DOHH2 (cell line): ENCODE measurements around the gene HMG20A.

Source experiments
- H3F3A ChIP-seq: fragments of 200-600 bp; sonication (generic), shearing (Covaris generic); 2 replicates; pipeline ENCODE4 v1.6.0; 2016; ENCODE audit warnings: antibody characterized with exemption, mild to moderate bottlenecking; ENCODE audit not compliant: control insufficient read depth, insufficient read depth
- H3K27ac ChIP-seq: fragments of 200-600 bp; sonication (generic); 2 replicates; pipeline ENCODE4 v1.5.1; 2014; ENCODE audit warnings: low read depth, mild to moderate bottlenecking, low read length, moderate library complexity
- H3K27me3 ChIP-seq: fragments of 200-600 bp; sonication (generic); 2 replicates; pipeline ENCODE4 v1.6.1; 2014; ENCODE audit warnings: mild to moderate bottlenecking, low read length, mixed read lengths; ENCODE audit not compliant: control insufficient read depth
- H3K36me3 ChIP-seq: fragments of 200-600 bp; sonication (generic); 2 replicates; pipeline ENCODE4 v1.6.1; 2014; ENCODE audit warnings: mild to moderate bottlenecking, low read length, moderate library complexity, mixed read lengths; ENCODE audit not compliant: control insufficient read depth
- H3K4me1 ChIP-seq: fragments of 200-600 bp; sonication (generic); 2 replicates; pipeline ENCODE4 v1.6.1; 2014; ENCODE audit warnings: mild to moderate bottlenecking, low read length, mixed read lengths; ENCODE audit not compliant: control insufficient read depth
- H3K4me2 ChIP-seq: fragments of 200-600 bp; sonication (generic); 2 replicates; pipeline ENCODE4 v1.6.0; 2014; ENCODE audit warnings: mild to moderate bottlenecking, low read length, moderate library complexity
- H3K4me3 ChIP-seq: fragments of 200-600 bp; sonication (generic); 2 replicates; pipeline ENCODE4 v1.5.1; 2014; ENCODE audit warnings: mild to moderate bottlenecking, low read length, mixed read lengths
- H3K79me2 ChIP-seq: fragments of 200-600 bp; sonication (generic); 2 replicates; pipeline ENCODE4 v1.6.1; 2014; ENCODE audit warnings: mild to moderate bottlenecking, low read length, mixed read lengths; ENCODE audit not compliant: control insufficient read depth
- H3K9me2 ChIP-seq: fragments of 200-600 bp; sonication (generic); replicated peaks from 2 replicates; pipeline ENCODE4 v1.6.1; 2014; ENCODE audit warnings: mild to moderate bottlenecking, low read length, mixed read lengths; ENCODE audit not compliant: control insufficient read depth
- H3K9me3 ChIP-seq: fragments of 200-600 bp; sonication (generic); 2 replicates; pipeline ENCODE4 v1.6.1; 2014; ENCODE audit warnings: antibody characterized with exemption, low read length, mixed read lengths; ENCODE audit not compliant: control insufficient read depth, insufficient read depth
- H4K20me1 ChIP-seq: fragments of 200-600 bp; sonication (generic); 2 replicates; pipeline ENCODE4 v1.6.0; 2014; ENCODE audit warnings: low read depth, mild to moderate bottlenecking, antibody characterized with exemption, low read length, moderate library complexity; ENCODE audit not compliant: control insufficient read depth, insufficient read depth
- CTCF ChIP-seq: fragments of 200-600 bp; sonication (generic); IDR thresholded peaks from one replicate; pipeline ENCODE4 v1.5.1; 2014; ENCODE audit warnings: antibody characterized with exemption, mild to moderate bottlenecking, low read depth, low read length; ENCODE audit not compliant: poor library complexity, severe bottlenecking
- EZH2phosphoT487 ChIP-seq: fragments of 200-600 bp; sonication (generic); IDR thresholded peaks from 2 replicates; pipeline ENCODE4 v1.6.1; 2017; ENCODE audit warnings: borderline replicate concordance, mild to moderate bottlenecking, antibody characterized with exemption, low read length, moderate library complexity, mixed read lengths

Gene HMG20A

GRCh38 chr15:77474310-77474988 is 53.8 kb downstream of the HMG20A start:
- Histone ChIP-seq H3K4me1 (no peaks in the 10 kb centered on the region), H4K20me1 (peaks cover 4% of the 10 kb centered on the region; the same call in 1 of the 2 replicates), H3K9me2 (no peaks in the 10 kb centered on the region), H3K27ac (no peak overlapping the region), H3K4me3 (no peak overlapping the region), H3F3A (no peaks in the 10 kb centered on the region), H3K79me2 (no peaks in the 10 kb centered on the region), H3K4me2 (no peak overlapping the region), H3K27me3 (no peaks in the 10 kb centered on the region), H3K9me3 (no peaks in the 10 kb centered on the region), H3K36me3 (peaks cover 67% of the 10 kb centered on the region)
- no peak for TF ChIP-seq EZH2phosphoT487
- TF ChIP-seq CTCF, result no peak

- Histone ChIP-seq H3F3A (no peaks in the 10 kb centered on the region), H3K36me3 (peaks cover 72% of the 10 kb centered on the region), H3K27ac (no peak overlapping the region), H3K27me3 (no peaks in the 10 kb centered on the region), H3K4me2 (no peak overlapping the region), H3K9me3 (no peaks in the 10 kb centered on the region), H4K20me1 (peaks cover 4% of the 10 kb centered on the region; the same call in 1 of the 2 replicates), H3K4me1 (no peaks in the 10 kb centered on the region), H3K79me2 (no peaks in the 10 kb centered on the region), H3K9me2 (no peaks in the 10 kb centered on the region), H3K4me3 (no peak overlapping the region)
- TF ChIP-seq EZH2phosphoT487, result no peak
- TF ChIP-seq CTCF, result no peak
Observed at GRCh38 chr15:77475001-77475400, 54.3 kb downstream of the HMG20A start.

- peaks cover 73% of the 10 kb centered on the region for H3K36me3 ChIP-seq
Observed at GRCh38 chr15:77475898-77476297, 55.2 kb downstream of the HMG20A start.

More at GRCh38 chr15:77475898-77476297, 55.2 kb downstream of the HMG20A start:
- Histone ChIP-seq H3K9me2 (no peaks in the 10 kb centered on the region), H3K9me3 (no peaks in the 10 kb centered on the region), H4K20me1 (peaks cover 4% of the 10 kb centered on the region; the same call in 1 of the 2 replicates), H3K79me2 (no peaks in the 10 kb centered on the region), H3K4me2 (no peak overlapping the region), H3K27me3 (no peaks in the 10 kb centered on the region), H3F3A (no peaks in the 10 kb centered on the region), H3K4me3 (no peak overlapping the region), H3K27ac (no peak overlapping the region), H3K4me1 (no peaks in the 10 kb centered on the region)
- TF ChIP-seq EZH2phosphoT487 (no peak), CTCF (no peak)
